IMR-90 (cell line): Measurements from ENCODE around the gene PPL. TPM values are rescaled to one million over a fixed set of nuclear protein-coding genes. Genes with fewer than 3 reads are reported as not detected.
"Not testable (repeated sequence)": the region's sequence is repeated elsewhere in the genome, so short reads cannot be mapped to it uniquely, and the experiment has no call there.

ENCODE experiments used
- ATAC-seq: fragments of 200-7000 bp; cut with Tn5 transposase; 2 replicates; pipeline ENCODE4 v1.9.1; 2020; ENCODE audit warnings: low read depth, mild to moderate bottlenecking, moderate library complexity
- BruUV-seq: library from RNA; stranded (reverse); fragments of 400-500 nt; replicated peaks from 2 replicates; lab custom pipeline; 2021; lab: Mats Ljungman, UMichigan
- CTCF ChIA-PET: fragments of 300-600 bp; formaldehyde crosslinking; extraction: SDS; loops from one replicate; lab custom pipeline; 2021; ENCODE audit warnings: antibody characterized with exemption; lab: Yijun Ruan, JAX
- POLR2A ChIA-PET: fragments of 300-600 bp; sonication (Branson Sonifier 250); formaldehyde crosslinking; loops from one replicate; lab custom pipeline; 2022; ENCODE audit warnings: antibody characterized with exemption; ENCODE audit not compliant: unreplicated experiment; lab: Charles Lee
- DNase-seq: peaks from one replicate; pipeline ENCODE4 v3.0.0; 2013
- H2AFZ ChIP-seq: replicated peaks from 2 replicates; pipeline ENCODE3; 2013; ENCODE audit warnings: low read length, mild to moderate bottlenecking; ENCODE audit not compliant: poor library complexity
- H2AK5ac ChIP-seq: 2 replicates; pipeline ENCODE4 v1.6.1; 2013; ENCODE audit warnings: low read depth, low read length, inconsistent platforms
- H2AK9ac ChIP-seq: replicated peaks from 2 replicates; pipeline ENCODE3; 2013; ENCODE audit warnings: mild to moderate bottlenecking, low read depth, low read length, moderate library complexity; ENCODE audit not compliant: poor library complexity
- H2BK120ac ChIP-seq: 2 replicates; pipeline ENCODE4 v1.6.1; 2013; ENCODE audit warnings: low read depth, low read length, inconsistent platforms
- H2BK15ac ChIP-seq: 3 replicates; pipeline ENCODE4 v1.6.1; 2013; ENCODE audit warnings: low read depth, low read length, inconsistent platforms
- H2BK20ac ChIP-seq: 2 replicates; pipeline ENCODE4 v1.6.1; 2013; ENCODE audit warnings: low read depth, mild to moderate bottlenecking, inconsistent platforms, low read length, moderate library complexity
- H2BK5ac ChIP-seq: 2 replicates; pipeline ENCODE4 v1.6.1; 2013; ENCODE audit warnings: mild to moderate bottlenecking, low read depth, low read length, inconsistent platforms; ENCODE audit not compliant: poor library complexity, severe bottlenecking
- H3K14ac ChIP-seq: replicated peaks from 2 replicates; pipeline ENCODE4 v1.6.1; 2013; ENCODE audit warnings: low read depth, low read length, inconsistent platforms
- H3K18ac ChIP-seq: 2 replicates; pipeline ENCODE4 v1.6.1; 2013; ENCODE audit warnings: low read depth, low read length, control low read depth
- H3K23ac ChIP-seq: 2 replicates; pipeline ENCODE4 v1.6.1; 2013; ENCODE audit warnings: low read depth, low read length, inconsistent platforms
- H3K27ac ChIP-seq: 2 replicates; pipeline ENCODE4 v1.5.1; 2013; ENCODE audit warnings: mild to moderate bottlenecking, control low read depth, low read length; ENCODE audit not compliant: insufficient read depth
- H3K27me3 ChIP-seq: 2 replicates; pipeline ENCODE4 v1.6.1; 2013; ENCODE audit warnings: low read length; ENCODE audit not compliant: control insufficient read depth, insufficient read depth
- H3K36me3 ChIP-seq: 2 replicates; pipeline ENCODE4 v1.6.1; 2013; ENCODE audit warnings: low read length, mixed read lengths; ENCODE audit not compliant: control insufficient read depth, insufficient read depth
- H3K4ac ChIP-seq: 2 replicates; pipeline ENCODE4 v1.6.1; 2013; ENCODE audit warnings: low read depth, low read length, inconsistent platforms
- H3K4me1 ChIP-seq: 2 replicates; pipeline ENCODE4 v1.6.1; 2013; ENCODE audit warnings: low read length, mixed read lengths; ENCODE audit not compliant: control insufficient read depth, insufficient read depth
- H3K4me2 ChIP-seq: 2 replicates; pipeline ENCODE4 v1.6.1; 2013; ENCODE audit warnings: low read depth, mild to moderate bottlenecking, control low read depth, low read length, moderate library complexity
- H3K4me3 ChIP-seq: 2 replicates; pipeline ENCODE4 v1.5.1; 2013; ENCODE audit warnings: low read depth, mild to moderate bottlenecking, control low read depth, low read length, moderate library complexity; ENCODE audit not compliant: insufficient read depth
- H3K56ac ChIP-seq: 2 replicates; pipeline ENCODE4 v1.6.1; 2013; ENCODE audit warnings: low read length, inconsistent platforms; ENCODE audit not compliant: insufficient read depth; ENCODE audit errors: extremely low read depth
- H3K79me1 ChIP-seq, 2 experiments: 2 replicates each; pipeline ENCODE4 v1.6.1; 2013; ENCODE audit warnings: low read length in 2 of 2, inconsistent platforms in 1 of 2, low read depth in 1 of 2
- H3K9ac ChIP-seq: 2 replicates; pipeline ENCODE4 v1.6.1; 2013; ENCODE audit warnings: low read depth, low read length, control low read depth
- H3K9me1 ChIP-seq: 2 replicates; pipeline ENCODE4 v1.6.1; 2013; ENCODE audit warnings: low read length, inconsistent platforms; ENCODE audit not compliant: insufficient read depth
- H3K9me3 ChIP-seq: 2 replicates; pipeline ENCODE4 v1.6.1; 2013; ENCODE audit warnings: low read length; ENCODE audit not compliant: control insufficient read depth, insufficient read depth
- H4K20me1 ChIP-seq: 2 replicates; pipeline ENCODE4 v1.6.1; 2013; ENCODE audit warnings: low read length, inconsistent platforms; ENCODE audit not compliant: insufficient read depth
- H4K5ac ChIP-seq: 2 replicates; pipeline ENCODE4 v1.6.1; 2013; ENCODE audit warnings: mild to moderate bottlenecking, low read depth, low read length, control low read depth
- H4K8ac ChIP-seq, 2 experiments: 2 replicates each; pipeline ENCODE4 v1.6.1; 2013; ENCODE audit warnings: low read depth in 2 of 2, low read length in 2 of 2, control low read depth in 1 of 2, inconsistent platforms in 1 of 2
- H4K91ac ChIP-seq: 2 replicates; pipeline ENCODE4 v1.6.1; 2013; ENCODE audit warnings: low read depth, low read length, inconsistent platforms; ENCODE audit not compliant: insufficient read depth
- CEBPB ChIP-seq: IDR thresholded peaks from 2 replicates; pipeline ENCODE4 v1.6.1; 2012; ENCODE audit warnings: low read depth, low read length, improper control_type of control experiment
- FOS ChIP-seq: fragments of 150-350 bp; IDR thresholded peaks from 2 replicates; pipeline ENCODE4 v1.6.1; 2016; ENCODE audit warnings: low read depth, low read length
- MAFK ChIP-seq: IDR thresholded peaks from 2 replicates; pipeline ENCODE4 v1.6.1; 2012; ENCODE audit warnings: low read depth, low read length, improper control_type of control experiment
- RAD21 ChIP-seq: IDR thresholded peaks from 2 replicates; pipeline ENCODE4 v1.6.1; 2012; ENCODE audit warnings: low read length, improper control_type of control experiment
- WGBS, 2 experiments: methylation state at CpG; one replicate each; pipeline versions ENCODE4 v1.1.5 to v1.1.7; 2013; ENCODE audit warnings: missing lambda C conversion rate in 2 of 2; ENCODE audit not compliant: insufficient read length in 1 of 2; ENCODE audit errors: extremely low coverage in 2 of 2; 5-methylcytosine and 5-hydroxymethylcytosine counted together
- dilution Hi-C: fragments of 300-500 bp; cut with HindIII; formaldehyde crosslinking; loops from one replicate; pipeline ENCODE4 v1.14.3; 2018; ENCODE audit warnings: low sequenced_read_pairs; ENCODE audit not compliant: unreplicated experiment
- in situ Hi-C: fragments of 300-500 bp; cut with MboI; formaldehyde crosslinking; loops from 3 replicates; pipeline ENCODE4 v1.14.3; 2019; ENCODE audit warnings: low sequenced_read_pairs, inconsistent platforms, mixed read lengths
- intact Hi-C: fragments of 100-400 bp; cut with micrococcal nuclease; formaldehyde crosslinking; loops from 2 replicates; pipeline ENCODE4 v1.10.0; 2022
- polyA plus RNA-seq, 3 experiments: library from polyadenylated mRNA; depleted of rRNA; stranded (reverse); fragments of >200 nt; gene quantifications; 2 replicates each; pipeline ENCODE4 v1.2.3, GENCODE V29; 2012; ENCODE audit warnings: low replicate concordance in 1 of 3
- total RNA-seq: library from RNA; depleted of rRNA; stranded (reverse); fragments of >200 nt; gene quantifications from 2 replicates; pipeline ENCODE4 v1.2.3, GENCODE V29; 2012
- TF ChIP-seq, protein P1 (sequence below): fragments of 150-350 bp; IDR thresholded peaks from 2 replicates; pipeline ENCODE4 v1.6.1; 2017; ENCODE audit warnings: mild to moderate bottlenecking, antibody characterized with exemption, low read length, low read depth

Gene PPL
- total and polyA plus RNA-seq, 2 of the 4 experiments (the other 2 are of a cell fraction): 0.34 to 0.36 TPM

DNA sequence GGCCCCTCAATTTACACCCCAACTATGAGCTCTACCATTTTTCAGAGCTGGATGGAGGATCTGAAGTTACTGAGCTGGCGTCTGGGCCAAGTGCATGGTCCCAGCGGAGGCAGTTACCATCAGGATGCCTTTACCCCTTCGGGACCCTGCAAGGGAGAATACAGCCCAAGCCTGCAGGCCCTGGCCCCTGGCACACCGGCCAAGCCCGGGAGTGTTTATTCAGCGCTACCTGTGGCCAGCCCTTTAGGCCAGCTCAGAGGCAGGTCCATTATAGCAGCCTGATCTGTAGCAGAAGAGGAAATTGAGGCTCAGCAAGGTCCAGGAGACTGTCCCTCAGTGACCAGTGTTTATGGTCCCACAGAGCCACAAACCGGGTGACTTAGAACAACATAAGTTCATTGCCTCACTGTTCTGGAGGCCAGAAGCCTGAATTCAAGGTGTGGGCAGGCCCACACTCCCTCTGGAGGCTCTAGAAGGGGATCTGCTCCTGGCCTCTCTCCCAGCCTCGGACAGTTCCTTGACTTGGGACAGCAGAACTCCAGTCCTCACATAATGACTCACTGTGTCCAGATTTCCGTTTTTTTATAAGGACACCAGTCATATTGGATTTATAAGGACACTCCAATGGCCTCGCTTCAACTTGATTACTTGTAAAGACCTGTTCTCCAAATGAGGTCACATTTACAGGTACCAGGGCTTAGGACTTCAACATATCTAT lies 29.9 kb upstream of the PPL start:
- BruUV-seq: no TSS peak
- no peak overlapping the region for H3K9ac ChIP-seq
- TF ChIP-seq, protein P1, sequence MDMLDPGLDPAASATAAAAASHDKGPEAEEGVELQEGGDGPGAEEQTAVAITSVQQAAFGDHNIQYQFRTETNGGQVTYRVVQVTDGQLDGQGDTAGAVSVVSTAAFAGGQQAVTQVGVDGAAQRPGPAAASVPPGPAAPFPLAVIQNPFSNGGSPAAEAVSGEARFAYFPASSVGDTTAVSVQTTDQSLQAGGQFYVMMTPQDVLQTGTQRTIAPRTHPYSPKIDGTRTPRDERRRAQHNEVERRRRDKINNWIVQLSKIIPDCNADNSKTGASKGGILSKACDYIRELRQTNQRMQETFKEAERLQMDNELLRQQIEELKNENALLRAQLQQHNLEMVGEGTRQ: no peak
- no peak for TF ChIP-seq FOS
- no peak for TF ChIP-seq CEBPB
- no peak for TF ChIP-seq RAD21
- no peak for TF ChIP-seq MAFK
- no peaks in the 10 kb centered on the region for H3K9me1 ChIP-seq
- ATAC-seq (peak; percentile 14; the same call in 1 of the 2 replicates), DNase-seq (no peak)
- in situ Hi-C loops (loop anchor here (25.0 kb wide), 1 partner anchor 455 kb away; no protein-coding TSS in a partner anchor), dilution Hi-C loops (no loop called here), intact Hi-C loops (no loop called here)
- H3K18ac ChIP-seq: no peak overlapping the region
- no peak overlapping the region for H2BK15ac ChIP-seq
- CTCF ChIA-PET: no interaction called here
- POLR2A ChIA-PET: interaction anchor here (0.7 kb wide), 1 partner anchor 25 kb away, joined by 3 read pairs; no protein-coding TSS in a partner anchor
- no peak overlapping the region for H2AK9ac ChIP-seq
- H3K4me2 ChIP-seq: no peak overlapping the region
- H3K4me3 ChIP-seq: no peak overlapping the region
- no peaks in the 10 kb centered on the region for H3K9me3 ChIP-seq
- no peak overlapping the region for H3K23ac ChIP-seq
- H4K20me1 ChIP-seq: no peaks in the 10 kb centered on the region
- H3K27ac ChIP-seq: no peak overlapping the region
- no peak overlapping the region for H3K14ac ChIP-seq
- 72% methylated on average over 6 of the region's 10 CpGs; no CpG with 5 or more reads in 1 of the 2 experiments for whole genome bisulfite sequencing, 2 experiments
- H3K4ac ChIP-seq: no peak overlapping the region
- no peak overlapping the region for H2BK5ac ChIP-seq
- no peak overlapping the region for H3K56ac ChIP-seq
- H2BK120ac ChIP-seq: no peak overlapping the region
- H2AK5ac ChIP-seq: no peak overlapping the region
- no peaks in the 10 kb centered on the region for H3K36me3 ChIP-seq
- H3K4me1 ChIP-seq: no peaks in the 10 kb centered on the region
- H2AFZ ChIP-seq: no peak overlapping the region
- H4K5ac ChIP-seq: no peak overlapping the region
- H3K79me1 ChIP-seq: no peaks in the 10 kb centered on the region
- H4K91ac ChIP-seq: no peak overlapping the region
- no peak overlapping the region for H2BK20ac ChIP-seq
- H3K27me3 ChIP-seq: peaks cover 5% of the 10 kb centered on the region; the same call in 1 of the 2 replicates
- no peak overlapping the region for H4K8ac ChIP-seq

DNA sequence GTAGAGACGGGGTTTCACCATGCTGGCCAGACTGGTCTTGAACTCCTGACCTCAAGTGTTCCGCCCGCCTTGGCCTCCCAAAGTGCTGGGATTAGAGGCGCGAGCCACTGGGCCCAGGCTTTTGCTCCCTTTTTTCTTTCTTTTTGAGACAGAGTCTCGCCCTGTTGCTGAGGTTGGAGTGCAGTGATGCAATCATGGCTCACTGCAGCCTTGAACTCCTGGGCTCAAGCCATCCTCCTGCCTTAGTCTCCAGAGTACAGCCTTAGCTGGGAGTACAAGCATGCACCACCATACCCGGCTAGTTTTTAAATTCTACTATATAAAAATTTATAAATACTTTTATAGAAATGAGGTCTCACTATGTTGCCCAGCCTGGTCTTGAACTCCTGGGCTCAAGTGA lies 26.6 kb upstream of the PPL start:
- dilution Hi-C loops, H3K4me3 ChIP-seq, H3K56ac ChIP-seq, H3K23ac ChIP-seq, H3K4me2 ChIP-seq, BruUV-seq, H3K27me3 ChIP-seq, H3K18ac ChIP-seq, H4K91ac ChIP-seq, H3K9ac ChIP-seq, H3K27ac ChIP-seq, H4K5ac ChIP-seq, H3K4ac ChIP-seq, intact Hi-C loops, H4K20me1 ChIP-seq, H2BK5ac ChIP-seq, H3K36me3 ChIP-seq, H2BK15ac ChIP-seq, H3K79me1 ChIP-seq, H3K9me3 ChIP-seq, H2BK20ac ChIP-seq, H2AK9ac ChIP-seq, DNase-seq, H2AK5ac ChIP-seq, H4K8ac ChIP-seq, POLR2A ChIA-PET, ATAC-seq, H2BK120ac ChIP-seq, H3K14ac ChIP-seq, H3K9me1 ChIP-seq, H3K4me1 ChIP-seq, H2AFZ ChIP-seq, CTCF ChIA-PET: not testable (repeated sequence)
- WGBS, 2 experiments: 75% methylated on average over 2 of the region's 7 CpGs; no CpG with 5 or more reads in 1 of the 2 experiments
- in situ Hi-C loops: loop anchor here (25.0 kb wide), 1 partner anchor 451 kb away; no protein-coding TSS in a partner anchor
